Brain pericyte (primary cell): ENCODE results near the gene KLK2.

Source experiments
- DNase-seq: peaks from one replicate; pipeline ENCODE4 v3.0.0-alpha.2; 2012; ENCODE audit warnings: low read depth, low spot score

The KLK2 gene

GRCh38 chr19:50850738-50851137 is 22.5 kb upstream of the KLK2 start:
- DNase-seq, result no peak

DNA sequence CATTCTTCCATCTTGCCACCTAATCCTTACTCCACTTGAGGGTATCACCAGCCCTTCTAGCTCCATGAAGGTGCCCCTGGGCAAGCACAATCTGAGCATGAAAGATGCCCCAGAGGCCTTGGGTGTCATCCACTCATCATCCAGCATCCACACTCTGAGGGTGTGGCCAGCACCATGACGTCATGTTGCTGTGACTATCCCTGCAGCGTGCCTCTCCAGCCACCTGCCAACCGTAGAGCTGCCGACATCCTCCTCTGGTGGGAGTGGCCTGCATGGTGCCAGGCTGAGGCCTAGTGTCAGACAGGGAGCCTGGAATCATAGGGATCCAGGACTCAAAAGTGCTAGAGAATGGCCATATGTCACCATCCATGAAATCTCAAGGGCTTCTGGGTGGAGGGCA is 21.6 kb upstream of the KLK2 start:
- DNase-seq, result no peak

DNA sequence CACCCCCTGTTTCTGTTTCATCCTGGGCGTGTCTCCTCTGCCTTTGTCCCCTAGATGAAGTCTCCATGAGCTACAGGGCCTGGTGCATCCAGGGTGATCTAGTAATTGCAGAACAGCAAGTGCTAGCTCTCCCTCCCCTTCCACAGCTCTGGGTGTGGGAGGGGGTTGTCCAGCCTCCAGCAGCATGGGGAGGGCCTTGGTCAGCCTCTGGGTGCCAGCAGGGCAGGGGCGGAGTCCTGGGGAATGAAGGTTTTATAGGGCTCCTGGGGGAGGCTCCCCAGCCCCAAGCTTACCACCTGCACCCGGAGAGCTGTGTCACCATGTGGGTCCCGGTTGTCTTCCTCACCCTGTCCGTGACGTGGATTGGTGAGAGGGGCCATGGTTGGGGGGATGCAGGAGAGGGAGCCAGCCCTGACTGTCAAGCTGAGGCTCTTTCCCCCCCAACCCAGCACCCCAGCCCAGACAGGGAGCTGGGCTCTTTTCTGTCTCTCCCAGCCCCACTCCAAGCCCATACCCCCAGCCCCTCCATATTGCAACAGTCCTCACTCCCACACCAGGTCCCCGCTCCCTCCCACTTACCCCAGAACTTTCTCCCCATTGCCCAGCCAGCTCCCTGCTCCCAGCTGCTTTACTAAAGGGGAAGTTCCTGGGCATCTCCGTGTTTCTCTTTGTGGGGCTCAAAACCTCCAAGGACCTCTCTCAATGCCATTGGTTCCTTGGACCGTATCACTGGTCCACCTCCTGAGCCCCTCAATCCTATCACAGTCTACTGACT is 18.4 kb upstream of the KLK2 start, which contains the start of gene KLK3:
KLK3 (plus strand) TSS at position 280 of the 775 bp plus-strand sequence; CDS start at position 321, 41 bp downstream.
- DNase-seq, result no peak

GRCh38 chr19:50857366-50857765 is 15.9 kb upstream of the KLK2 start:
- DNase-seq, result no peak

- no peak for DNase-seq
These were observed 14.4 kb upstream of the KLK2 start for GRCh38 chr19:50858886-50859285.

GRCh38 chr19:50859849-50860248 is 13.4 kb upstream of the KLK2 start:
- DNase-seq, result no peak

GRCh38 chr19:50861010-50861409 is 12.2 kb upstream of the KLK2 start:
- DNase-seq, result no peak

GRCh38 chr19:50861496-50862286 is 11.5 kb upstream of the KLK2 start:
- DNase-seq, result no peak

DNA sequence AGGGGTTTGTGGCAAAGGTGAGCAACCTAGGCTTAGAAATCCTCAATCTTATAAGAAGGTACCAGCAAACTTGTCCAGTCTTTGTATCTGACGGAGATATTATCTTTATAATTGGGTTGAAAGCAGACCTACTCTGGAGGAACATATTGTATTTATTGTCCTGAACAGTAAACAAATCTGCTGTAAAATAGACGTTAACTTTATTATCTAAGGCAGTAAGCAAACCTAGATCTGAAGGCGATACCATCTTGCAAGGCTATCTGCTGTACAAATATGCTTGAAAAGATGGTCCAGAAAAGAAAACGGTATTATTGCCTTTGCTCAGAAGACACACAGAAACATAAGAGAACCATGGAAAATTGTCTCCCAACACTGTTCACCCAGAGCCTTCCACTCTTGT is 3.8 kb upstream of the KLK2 start:
- no peak for DNase-seq

DNA sequence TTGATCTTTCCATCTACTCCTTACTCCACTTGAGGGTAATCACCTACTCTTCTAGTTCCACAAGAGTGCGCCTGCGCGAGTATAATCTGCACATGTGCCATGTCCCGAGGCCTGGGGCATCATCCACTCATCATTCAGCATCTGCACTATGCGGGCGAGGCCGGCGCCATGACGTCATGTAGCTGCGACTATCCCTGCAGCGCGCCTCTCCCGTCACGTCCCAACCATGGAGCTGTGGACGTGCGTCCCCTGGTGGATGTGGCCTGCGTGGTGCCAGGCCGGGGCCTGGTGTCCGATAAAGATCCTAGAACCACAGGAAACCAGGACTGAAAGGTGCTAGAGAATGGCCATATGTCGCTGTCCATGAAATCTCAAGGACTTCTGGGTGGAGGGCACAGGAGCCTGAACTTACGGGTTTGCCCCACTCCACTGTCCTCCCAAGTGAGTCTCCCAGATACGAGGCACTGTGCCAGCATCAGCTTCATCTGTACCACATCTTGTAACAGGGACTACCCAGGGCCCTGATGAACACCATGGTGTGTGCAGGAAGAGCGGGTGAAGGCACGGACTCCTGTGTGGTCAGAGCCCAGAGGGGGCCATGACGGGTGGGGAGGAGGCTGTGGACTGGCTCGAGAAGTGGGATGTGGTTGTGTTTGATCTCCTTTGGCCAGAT is 2.7 kb upstream of the KLK2 start:
- no peak for DNase-seq

- DNase-seq, result no peak
These were observed 972 bp downstream of the KLK2 start for GRCh38 chr19:50874211-50874610.

- DNase-seq, result no peak
These were observed 2.7 kb downstream of the KLK2 start for GRCh38 chr19:50875795-50876422.

DNA sequence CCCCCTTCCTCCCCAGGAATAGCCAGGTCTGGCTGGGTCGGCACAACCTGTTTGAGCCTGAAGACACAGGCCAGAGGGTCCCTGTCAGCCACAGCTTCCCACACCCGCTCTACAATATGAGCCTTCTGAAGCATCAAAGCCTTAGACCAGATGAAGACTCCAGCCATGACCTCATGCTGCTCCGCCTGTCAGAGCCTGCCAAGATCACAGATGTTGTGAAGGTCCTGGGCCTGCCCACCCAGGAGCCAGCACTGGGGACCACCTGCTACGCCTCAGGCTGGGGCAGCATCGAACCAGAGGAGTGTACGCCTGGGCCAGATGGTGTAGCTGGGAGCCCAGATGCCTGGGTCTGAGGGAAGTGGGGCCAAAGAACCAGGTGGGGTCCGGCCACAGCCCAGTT is 3.2 kb downstream of the KLK2 start:
- DNase-seq, result no peak

DNA sequence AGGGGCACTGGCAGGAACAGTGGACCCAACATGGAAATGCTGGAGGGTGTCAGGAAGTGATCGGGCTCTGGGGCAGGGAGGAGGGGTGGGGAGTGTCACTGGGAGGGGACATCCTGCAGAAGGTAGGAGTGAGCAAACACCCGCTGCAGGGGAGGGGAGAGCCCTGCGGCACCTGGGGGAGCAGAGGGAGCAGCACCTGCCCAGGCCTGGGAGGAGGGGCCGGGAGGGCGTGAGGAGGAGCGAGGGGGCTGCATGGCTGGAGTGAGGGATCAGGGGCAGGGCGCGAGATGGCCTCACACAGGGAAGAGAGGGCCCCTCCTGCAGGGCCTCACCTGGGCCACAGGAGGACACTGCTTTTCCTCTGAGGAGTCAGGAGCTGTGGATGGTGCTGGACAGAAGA is 4.1 kb downstream of the KLK2 start:
- no peak for DNase-seq

GRCh38 chr19:50878851-50879250 is 5.6 kb downstream of the KLK2 start:
- no peak for DNase-seq

GRCh38 chr19:50880241-50880640 is 7.0 kb downstream of the KLK2 start:
- no peak for DNase-seq

DNA sequence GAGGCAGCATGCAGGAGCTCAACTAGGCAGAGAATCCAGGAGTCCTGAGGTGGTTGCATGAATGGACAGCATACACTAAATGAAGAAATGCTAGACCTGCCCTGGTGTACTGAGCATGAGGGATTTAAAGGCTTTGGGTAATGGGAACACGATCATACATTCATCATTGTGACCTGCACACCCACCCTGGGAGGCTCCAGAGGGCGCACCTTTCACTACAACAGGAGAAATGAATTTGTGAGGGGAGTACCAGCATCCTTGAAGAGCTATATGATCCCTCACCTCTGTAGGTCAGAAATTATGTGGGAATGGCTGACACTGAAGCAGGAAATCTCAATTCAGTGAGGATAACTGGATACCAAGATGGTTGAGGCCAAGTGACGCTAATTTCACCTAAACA is 8.9 kb downstream of the KLK2 start:
- no peak for DNase-seq

DNA sequence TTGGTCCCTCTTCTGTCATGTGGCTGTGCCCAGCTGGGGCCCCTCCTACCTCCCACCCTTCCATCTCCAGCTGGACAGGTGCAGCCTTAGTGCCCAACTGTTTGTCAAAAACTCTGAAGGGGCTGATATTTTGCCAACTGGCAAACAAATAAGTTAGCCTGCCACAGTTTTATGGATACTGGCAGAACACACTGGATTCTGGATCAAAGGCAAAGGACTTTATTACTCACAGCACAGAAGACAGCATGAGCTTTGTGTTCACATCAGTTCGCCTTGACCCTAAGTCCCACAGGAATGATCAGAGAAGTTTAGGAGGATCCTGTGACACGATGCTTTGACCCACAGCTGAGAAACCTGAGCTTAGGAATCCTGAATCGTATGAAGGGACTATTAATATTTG is 16.4 kb downstream of the KLK2 start:
- no peak for DNase-seq

- DNase-seq, result no peak
These were observed 17.4 kb downstream of the KLK2 start for GRCh38 chr19:50890422-50891252.

- DNase-seq, result no peak
These were observed 18.0 kb downstream of the KLK2 start for GRCh38 chr19:50891253-50891625.

- no peak for DNase-seq
These were observed 20.0 kb downstream of the KLK2 start for GRCh38 chr19:50893047-50893736.
